ENCODE data around the gene WNT9B.

DNA sequence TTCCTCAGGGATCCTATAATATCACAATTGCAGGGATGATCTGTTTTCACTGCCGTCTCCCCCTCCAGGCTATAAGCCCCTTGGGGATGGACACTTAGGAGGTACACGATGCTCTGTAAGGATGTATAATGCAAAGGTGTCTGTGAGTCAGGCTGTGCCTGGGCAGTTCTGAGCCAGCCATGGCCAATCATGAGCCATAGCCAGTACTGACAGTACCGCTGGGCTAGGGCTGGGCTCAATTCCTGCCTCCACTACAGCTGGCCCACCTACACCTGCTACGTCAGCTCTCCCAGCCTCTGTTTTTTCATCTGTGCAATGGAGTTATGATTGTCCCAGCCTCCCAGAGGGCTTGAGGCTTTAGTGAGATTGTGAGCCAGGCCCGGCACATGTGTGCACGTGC is 2.8 kb upstream of the WNT9B start:
- TF ChIP-seq, protein P1, sequence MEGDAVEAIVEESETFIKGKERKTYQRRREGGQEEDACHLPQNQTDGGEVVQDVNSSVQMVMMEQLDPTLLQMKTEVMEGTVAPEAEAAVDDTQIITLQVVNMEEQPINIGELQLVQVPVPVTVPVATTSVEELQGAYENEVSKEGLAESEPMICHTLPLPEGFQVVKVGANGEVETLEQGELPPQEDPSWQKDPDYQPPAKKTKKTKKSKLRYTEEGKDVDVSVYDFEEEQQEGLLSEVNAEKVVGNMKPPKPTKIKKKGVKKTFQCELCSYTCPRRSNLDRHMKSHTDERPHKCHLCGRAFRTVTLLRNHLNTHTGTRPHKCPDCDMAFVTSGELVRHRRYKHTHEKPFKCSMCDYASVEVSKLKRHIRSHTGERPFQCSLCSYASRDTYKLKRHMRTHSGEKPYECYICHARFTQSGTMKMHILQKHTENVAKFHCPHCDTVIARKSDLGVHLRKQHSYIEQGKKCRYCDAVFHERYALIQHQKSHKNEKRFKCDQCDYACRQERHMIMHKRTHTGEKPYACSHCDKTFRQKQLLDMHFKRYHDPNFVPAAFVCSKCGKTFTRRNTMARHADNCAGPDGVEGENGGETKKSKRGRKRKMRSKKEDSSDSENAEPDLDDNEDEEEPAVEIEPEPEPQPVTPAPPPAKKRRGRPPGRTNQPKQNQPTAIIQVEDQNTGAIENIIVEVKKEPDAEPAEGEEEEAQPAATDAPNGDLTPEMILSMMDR (IDR thresholded peaks at IDR 0.05) = no peak
- TF ChIP-seq EZH2 (IDR thresholded peaks at IDR 0.05) (no peak), EZH2phosphoT487 (IDR thresholded peaks at IDR 0.05) (no peak)
